Skeletal muscle satellite cell (primary cell): ENCODE data around the gene PHLDA3.
"Not testable (repeated sequence)": the region's sequence is repeated elsewhere in the genome, so short reads cannot be mapped to it uniquely, and the experiment has no call there.

Experiments
- H3K27me3 ChIP-seq: 2 replicates; pipeline ENCODE4 v1.7.0; 2013; ENCODE audit warnings: low read length; ENCODE audit not compliant: control insufficient read depth, insufficient read depth
- H3K36me3 ChIP-seq: 2 replicates; pipeline ENCODE4 v1.7.0; 2013; ENCODE audit warnings: mild to moderate bottlenecking, control low read depth, low read length; ENCODE audit not compliant: insufficient read depth
- H3K4me1 ChIP-seq: 2 replicates; pipeline ENCODE4 v1.7.0; 2013; ENCODE audit warnings: low read length; ENCODE audit not compliant: control insufficient read depth, insufficient read depth
- H3K4me2 ChIP-seq: 2 replicates; pipeline ENCODE4 v1.7.0; 2013; ENCODE audit warnings: mild to moderate bottlenecking, low read length
- H3K4me3 ChIP-seq: 2 replicates; pipeline ENCODE4 v1.7.0; 2013; ENCODE audit warnings: low read length
- H3K9ac ChIP-seq: 2 replicates; pipeline ENCODE4 v1.7.0; 2013; ENCODE audit warnings: mild to moderate bottlenecking, low read depth, low read length, moderate library complexity
- H3K9me3 ChIP-seq: replicated peaks from 2 replicates; pipeline ENCODE4 v1.7.0; 2013; ENCODE audit warnings: mild to moderate bottlenecking, control low read depth, low read length

The PHLDA3 gene

GRCh38 chr1:201493026-201493656, 24.2 kb upstream of the PHLDA3 start:
- peaks cover 75% of the 10 kb centered on the region for H3K36me3 ChIP-seq
- H3K4me2 ChIP-seq, H3K9me3 ChIP-seq, H3K27me3 ChIP-seq, H3K4me3 ChIP-seq, H3K9ac ChIP-seq: not testable (repeated sequence)
- peaks cover 48% of the 10 kb centered on the region for H3K4me1 ChIP-seq

- Histone ChIP-seq H3K9ac (no peak overlapping the region), H3K27me3 (no peaks in the 10 kb centered on the region), H3K36me3 (peaks cover 84% of the 10 kb centered on the region), H3K4me2 (no peak overlapping the region), H3K4me3 (no peak overlapping the region), H3K9me3 (no peaks in the 10 kb centered on the region), H3K4me1 (peaks cover 48% of the 10 kb centered on the region)
These were observed 23.0 kb upstream of the PHLDA3 start for GRCh38 chr1:201491896-201492511.

GRCh38 chr1:201490708-201491131, 21.7 kb upstream of the PHLDA3 start:
- Histone ChIP-seq H3K27me3 (no peaks in the 10 kb centered on the region), H3K4me3 (no peak overlapping the region), H3K4me1 (peaks cover 48% of the 10 kb centered on the region), H3K9me3 (no peaks in the 10 kb centered on the region), H3K9ac (no peak overlapping the region), H3K4me2 (no peak overlapping the region), H3K36me3 (peaks cover 87% of the 10 kb centered on the region)

GRCh38 chr1:201489643-201490261, 20.8 kb upstream of the PHLDA3 start:
- Histone ChIP-seq H3K27me3 (no peaks in the 10 kb centered on the region), H3K4me1 (peaks cover 46% of the 10 kb centered on the region), H3K9me3 (no peaks in the 10 kb centered on the region), H3K9ac (peak overlapping the region; percentile 52), H3K4me2 (peak overlapping the region; percentile 56), H3K36me3 (peaks cover 87% of the 10 kb centered on the region), H3K4me3 (no peak overlapping the region)

GRCh38 chr1:201488830-201489589, 20.0 kb upstream of the PHLDA3 start:
- no peaks in the 10 kb centered on the region for H3K27me3 ChIP-seq
- H3K4me2 ChIP-seq = peak overlapping the region; percentile 56
- H3K4me3 ChIP-seq = no peak overlapping the region
- peak overlapping the region; percentile 52 for H3K9ac ChIP-seq
- H3K4me1 ChIP-seq = peaks cover 46% of the 10 kb centered on the region
- peaks cover 87% of the 10 kb centered on the region for H3K36me3 ChIP-seq
- H3K9me3 ChIP-seq = no peaks in the 10 kb centered on the region

- Histone ChIP-seq H3K4me3 (no peak overlapping the region), H3K36me3 (peaks cover 85% of the 10 kb centered on the region), H3K9ac (no peak overlapping the region), H3K4me1 (peaks cover 46% of the 10 kb centered on the region), H3K4me2 (no peak overlapping the region), H3K27me3 (no peaks in the 10 kb centered on the region), H3K9me3 (no peaks in the 10 kb centered on the region)
These were observed 18.8 kb upstream of the PHLDA3 start for GRCh38 chr1:201487742-201488141.

DNA sequence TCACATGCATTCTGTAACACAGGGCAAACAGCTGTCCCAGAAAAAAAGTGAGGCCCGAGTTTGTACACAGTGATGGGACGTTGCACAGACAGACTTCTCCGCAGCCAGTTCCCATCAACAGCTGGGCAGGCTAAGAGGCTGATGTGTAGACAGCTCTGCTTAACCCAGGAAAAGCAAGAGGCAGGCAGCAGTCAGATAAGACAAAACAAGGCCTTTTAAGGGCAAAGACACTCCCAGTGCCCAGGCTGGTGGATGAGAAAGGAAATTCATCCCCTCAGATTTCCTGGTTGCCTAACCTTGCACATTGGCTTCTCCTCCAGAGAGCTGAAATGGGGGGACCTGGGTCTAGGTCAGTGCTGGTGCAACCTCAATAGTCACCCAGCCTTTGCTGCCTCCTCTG, 17.2 kb upstream of the PHLDA3 start:
- Histone ChIP-seq H3K4me3 (no peak overlapping the region), H3K4me2 (no peak overlapping the region), H3K4me1 (peaks cover 38% of the 10 kb centered on the region), H3K27me3 (no peaks in the 10 kb centered on the region), H3K9ac (peak overlapping the region; percentile 25), H3K36me3 (peaks cover 74% of the 10 kb centered on the region), H3K9me3 (no peaks in the 10 kb centered on the region)

DNA sequence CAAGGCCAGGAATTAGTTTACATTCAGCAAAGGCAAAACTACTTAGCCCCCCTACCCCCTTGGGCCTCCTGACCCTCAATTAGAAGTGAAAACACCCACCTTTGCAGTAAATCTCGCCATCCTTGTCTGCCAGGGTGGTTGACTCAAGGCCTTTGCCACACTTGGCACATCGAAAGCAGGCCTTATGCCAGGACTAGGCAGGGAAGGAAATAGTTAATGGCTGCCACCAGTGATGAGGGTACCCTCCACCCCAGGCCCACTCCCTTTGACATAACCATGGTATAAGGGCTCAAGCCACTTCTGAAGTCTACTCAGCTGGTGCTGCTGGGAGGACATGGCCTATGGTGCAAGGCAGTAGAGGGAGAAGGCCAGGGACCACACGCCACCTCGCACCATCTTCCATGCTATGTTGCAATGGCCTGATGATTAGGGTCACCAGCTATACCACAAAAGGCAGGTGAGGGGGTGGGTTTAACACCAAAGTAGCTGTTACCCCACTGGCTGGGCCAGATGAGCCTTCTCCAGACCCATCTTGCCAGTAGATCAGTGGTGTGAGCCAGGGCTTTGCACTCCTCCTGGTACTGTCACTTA, 16.3 kb upstream of the PHLDA3 start:
- H3K36me3 ChIP-seq = peaks cover 71% of the 10 kb centered on the region
- H3K4me2 ChIP-seq = no peak overlapping the region
- H3K9me3 ChIP-seq = no peaks in the 10 kb centered on the region
- H3K27me3 ChIP-seq = no peaks in the 10 kb centered on the region
- no peak overlapping the region for H3K9ac ChIP-seq
- H3K4me3 ChIP-seq = no peak overlapping the region
- H3K4me1 ChIP-seq = peaks cover 39% of the 10 kb centered on the region

- peaks cover 22% of the 10 kb centered on the region for H3K4me1 ChIP-seq
- peaks cover 59% of the 10 kb centered on the region for H3K36me3 ChIP-seq
- H3K4me3 ChIP-seq = no peak overlapping the region
- H3K9ac ChIP-seq = no peak overlapping the region
- H3K4me2 ChIP-seq = no peak overlapping the region
- no peaks in the 10 kb centered on the region for H3K27me3 ChIP-seq
- no peaks in the 10 kb centered on the region for H3K9me3 ChIP-seq
These were observed 14.5 kb upstream of the PHLDA3 start for GRCh38 chr1:201483373-201483949.

DNA sequence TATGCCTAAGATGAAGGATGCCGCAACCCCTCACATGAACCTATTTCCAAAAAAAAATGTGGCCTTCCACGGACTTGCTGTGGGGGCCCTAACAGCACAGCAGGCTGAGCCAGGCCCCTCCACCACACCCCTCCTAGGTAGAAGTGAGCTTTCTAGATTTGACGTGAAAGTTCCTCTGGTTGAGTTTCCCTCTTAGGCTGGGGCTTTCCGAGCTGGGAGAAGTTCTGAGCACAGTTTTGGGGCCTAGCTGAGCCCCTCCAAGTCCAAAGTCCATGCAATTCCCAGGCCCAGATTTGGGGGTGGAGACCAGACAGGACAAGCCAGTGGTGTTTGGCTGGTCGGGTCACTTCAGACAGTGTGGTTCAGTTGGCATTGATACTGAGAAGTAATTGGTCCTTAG, 13.8 kb upstream of the PHLDA3 start:
- Histone ChIP-seq H3K36me3 (peaks cover 52% of the 10 kb centered on the region), H3K4me1 (peaks cover 20% of the 10 kb centered on the region), H3K9me3 (no peaks in the 10 kb centered on the region), H3K4me2 (no peak overlapping the region), H3K4me3 (no peak overlapping the region), H3K27me3 (no peaks in the 10 kb centered on the region), H3K9ac (peak overlapping the region; percentile 35)
